ENCODE results near the gene ZDHHC11B. TPM values are rescaled to one million over a fixed set of nuclear protein-coding genes. Genes with fewer than 3 reads are reported as not detected.
A peak's percentile ranks its signal among the peaks of the same experiment; 100 is the strongest.

Gene ZDHHC11B
- total RNA-seq, 3 donors from 2014 or later, result 1.1 to 4.8 (median 3.9) TPM

GRCh38 chr5:663436-664342 lies 120.8 kb downstream of the ZDHHC11B start:
- no peaks in the 10 kb centered on the region for H3K27me3 ChIP-seq
- peak overlapping the region in 1 of 3 donors; percentile 15 for H3K4me3 ChIP-seq
- intact Hi-C loops (cut with DNase I; ENCODE audit: low total_unique reads), result no loop called here
- no peaks in the 10 kb centered on the region for H3K4me1 ChIP-seq
- peak in 1 of 2 donors; percentile 46 for DNase-seq (ENCODE audit: low spot score in 2 of 2)
- TF ChIP-seq POLR2A (IDR thresholded peaks at IDR 0.05) (no peak), POLR2AphosphoS5 (IDR thresholded peaks at IDR 0.05) (no peak)
- TF ChIP-seq, protein P1, sequence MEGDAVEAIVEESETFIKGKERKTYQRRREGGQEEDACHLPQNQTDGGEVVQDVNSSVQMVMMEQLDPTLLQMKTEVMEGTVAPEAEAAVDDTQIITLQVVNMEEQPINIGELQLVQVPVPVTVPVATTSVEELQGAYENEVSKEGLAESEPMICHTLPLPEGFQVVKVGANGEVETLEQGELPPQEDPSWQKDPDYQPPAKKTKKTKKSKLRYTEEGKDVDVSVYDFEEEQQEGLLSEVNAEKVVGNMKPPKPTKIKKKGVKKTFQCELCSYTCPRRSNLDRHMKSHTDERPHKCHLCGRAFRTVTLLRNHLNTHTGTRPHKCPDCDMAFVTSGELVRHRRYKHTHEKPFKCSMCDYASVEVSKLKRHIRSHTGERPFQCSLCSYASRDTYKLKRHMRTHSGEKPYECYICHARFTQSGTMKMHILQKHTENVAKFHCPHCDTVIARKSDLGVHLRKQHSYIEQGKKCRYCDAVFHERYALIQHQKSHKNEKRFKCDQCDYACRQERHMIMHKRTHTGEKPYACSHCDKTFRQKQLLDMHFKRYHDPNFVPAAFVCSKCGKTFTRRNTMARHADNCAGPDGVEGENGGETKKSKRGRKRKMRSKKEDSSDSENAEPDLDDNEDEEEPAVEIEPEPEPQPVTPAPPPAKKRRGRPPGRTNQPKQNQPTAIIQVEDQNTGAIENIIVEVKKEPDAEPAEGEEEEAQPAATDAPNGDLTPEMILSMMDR (IDR thresholded peaks at IDR 0.05), result no peak
- H3K9me3 ChIP-seq, result no peaks in the 10 kb centered on the region
- H3K27ac ChIP-seq, result no peak overlapping the region
- H3K36me3 ChIP-seq, result no peaks in the 10 kb centered on the region

DNA sequence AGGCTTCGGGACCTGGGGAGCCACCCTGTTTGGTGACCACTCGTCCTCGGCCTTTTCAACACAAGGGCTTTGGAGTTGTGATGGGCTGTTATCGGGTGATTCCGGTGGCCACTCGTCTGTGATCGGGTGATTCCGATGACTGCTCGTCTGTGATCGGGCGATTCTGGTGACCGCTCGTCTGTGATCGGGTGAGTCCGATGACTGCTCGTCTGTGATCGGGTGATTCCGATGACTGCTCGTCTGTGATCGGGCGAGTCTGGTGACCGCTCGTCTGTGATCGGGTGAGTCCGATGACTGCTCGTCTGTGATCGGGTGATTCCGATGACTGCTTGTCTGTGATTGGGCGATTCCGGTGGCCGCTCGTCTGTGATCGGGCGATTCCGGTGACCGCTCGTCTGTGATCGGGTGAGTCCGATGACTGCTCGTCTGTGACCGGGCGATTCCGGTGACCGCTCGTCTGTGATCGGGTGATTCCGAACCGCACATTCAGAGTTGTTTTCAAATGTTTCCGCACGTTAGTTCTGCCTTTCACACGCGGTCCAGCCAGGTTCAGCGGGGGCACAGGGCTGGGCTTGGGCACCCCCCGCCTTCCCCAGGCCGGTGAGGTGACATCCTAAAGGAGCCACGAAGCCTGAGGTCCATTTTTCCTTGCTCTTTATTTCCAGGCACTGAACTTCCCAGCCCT lies 121.6 kb downstream of the ZDHHC11B start:
- Histone ChIP-seq H3K27ac (no peak overlapping the region), H3K4me1 (no peaks in the 10 kb centered on the region), H3K4me3 (no peak overlapping the region), H3K9me3 (no peaks in the 10 kb centered on the region), H3K27me3 (no peaks in the 10 kb centered on the region), H3K36me3 (no peaks in the 10 kb centered on the region)
- intact Hi-C loops (cut with DNase I; ENCODE audit: low total_unique reads), result no loop called here
- TF ChIP-seq POLR2A (IDR thresholded peaks at IDR 0.05) (no peak), POLR2AphosphoS5 (IDR thresholded peaks at IDR 0.05) (no peak)
- TF ChIP-seq, protein P1 (IDR thresholded peaks at IDR 0.05), result no peak
- DNase-seq (ENCODE audit: low spot score in 2 of 2), result peak in 1 of 2 donors; percentile 45

- H3K4me3 ChIP-seq, result no peak overlapping the region
- no peaks in the 10 kb centered on the region for H3K4me1 ChIP-seq
- no peaks in the 10 kb centered on the region for H3K9me3 ChIP-seq
- no peaks in the 10 kb centered on the region for H3K27me3 ChIP-seq
- no peaks in the 10 kb centered on the region for H3K36me3 ChIP-seq
- TF ChIP-seq POLR2A (IDR thresholded peaks at IDR 0.05), result no peak
- TF ChIP-seq, protein P1 (IDR thresholded peaks at IDR 0.05), result no peak
- TF ChIP-seq POLR2AphosphoS5 (IDR thresholded peaks at IDR 0.05), result no peak
- no peak overlapping the region for H3K27ac ChIP-seq
- peak in 1 of 2 donors; percentile 44 for DNase-seq (ENCODE audit: low spot score in 2 of 2)
- intact Hi-C loops (cut with DNase I; ENCODE audit: low total_unique reads), result no loop called here
These were observed 122.4 kb downstream of the ZDHHC11B start for GRCh38 chr5:661891-662750.

DNA sequence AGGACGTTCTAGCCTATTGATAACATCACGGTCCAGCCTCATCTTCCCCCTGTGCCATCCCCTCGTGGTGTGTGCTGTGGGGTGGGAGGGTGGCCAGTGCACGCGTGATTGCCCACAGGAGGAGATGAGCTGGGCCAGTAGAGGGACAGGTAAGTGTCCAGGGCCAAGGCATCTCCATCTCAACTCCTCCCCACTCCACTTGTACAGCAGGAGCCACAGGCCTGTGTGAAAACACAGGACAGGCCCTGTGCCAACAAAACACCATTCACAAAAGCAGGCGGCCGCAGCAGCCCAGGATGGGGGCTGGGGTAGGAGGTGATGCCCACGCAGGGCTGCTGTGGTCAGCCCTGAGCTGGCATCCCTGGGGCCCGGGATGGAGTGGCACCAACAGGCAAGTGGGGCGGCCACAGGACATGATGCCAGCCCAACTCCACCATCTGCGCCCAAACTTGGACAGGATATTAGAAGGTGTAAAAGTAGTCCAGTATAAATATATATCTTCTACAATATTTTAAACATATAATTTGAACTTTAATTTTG lies 124.0 kb downstream of the ZDHHC11B start:
- peak in 1 of 2 donors; percentile 38 for DNase-seq (ENCODE audit: low spot score in 2 of 2)
- Histone ChIP-seq H3K4me1 (no peaks in the 10 kb centered on the region), H3K9me3 (no peaks in the 10 kb centered on the region), H3K4me3 (no peak overlapping the region), H3K27me3 (no peaks in the 10 kb centered on the region), H3K27ac (no peak overlapping the region), H3K36me3 (no peaks in the 10 kb centered on the region)
- TF ChIP-seq, protein P1 (IDR thresholded peaks at IDR 0.05), result no peak
- no peak for TF ChIP-seq POLR2A (IDR thresholded peaks at IDR 0.05)
- TF ChIP-seq POLR2AphosphoS5 (IDR thresholded peaks at IDR 0.05), result no peak
- intact Hi-C loops (cut with DNase I; ENCODE audit: low total_unique reads), result no loop called here

Other genes starting within 250 kb of the ZDHHC11B start
- 10 to 100 TPM in 1 of 3 donors, 1 to 10 TPM in 2; 1.9 to 10.5 (median 4.3) TPM for gene CEP72, start 172.4 kb downstream of the ZDHHC11B start, total RNA-seq
- gene TPPP, start 91.4 kb downstream of the ZDHHC11B start, total RNA-seq, result 1 to 10 TPM; 2.9 to 4.3 (median 3.4) TPM
- gene ZDHHC11, start 66.3 kb upstream of the ZDHHC11B start, total RNA-seq, result 10 to 100 TPM in 1 of 3 donors, 1 to 10 TPM in 2; 3.0 to 11.3 (median 9.5) TPM
- gene BRD9, start 108.1 kb upstream of the ZDHHC11B start, total RNA-seq, result 10 to 100 TPM; 33.3 to 44.6 (median 36.1) TPM
- 1 to 10 TPM in 2 of 3 donors, under 1 TPM in 1; 0.96 to 2.3 (median 1.5) TPM for gene TRIP13, start 108.2 kb upstream of the ZDHHC11B start, total RNA-seq
- gene NKD2, start 224.1 kb upstream of the ZDHHC11B start, total RNA-seq, result 10 to 100 TPM in 1 of 3 donors, 1 to 10 TPM in 1, not detected in 1; 5.9 to 16.7 TPM